ENCODE results near the gene WDR11. TPM values are rescaled to one million over a fixed set of nuclear protein-coding genes. Genes with fewer than 3 reads are reported as not detected.

Gene WDR11
- total and polyA plus RNA-seq, 9 of the 15 experiments (the other 6 are each of a cell fraction or from before 2014, with no cell fraction given) = 12.4 to 50.7 (median 23.6) TPM

GRCh38 chr10:120819366-120819765 is 31.8 kb upstream of the WDR11 start:
- no peak overlapping the region for H3K4me2 ChIP-seq (ENCODE audit: insufficient read depth, low read length)
- H3K79me2 ChIP-seq (ENCODE audit: control insufficient read depth, insufficient read depth, low read length) = no peaks in the 10 kb centered on the region
- DNase-seq (ENCODE audit: extremely low read depth in 1 of 4, low spot score in 3 of 4) (no peak), ATAC-seq (no peak), FAIRE-seq (no peak)
- H3K4me3 ChIP-seq = no peak overlapping the region
- no peaks in the 10 kb centered on the region for H3K36me3 ChIP-seq (ENCODE audit: control insufficient read depth, insufficient read depth, low read length)
- 1% methylated on average over 6 of the region's 6 CpGs for WGBS (ENCODE audit: insufficient coverage, low coverage, missing lambda C conversion rate)
- intact Hi-C loops (cut with micrococcal nuclease) (no loop called here), in situ Hi-C loops (cut with MboI) (no loop called here)
- H3K9me3 ChIP-seq (replicated peaks; ENCODE audit: control insufficient read depth, insufficient read depth, low read depth, low read length) = no peaks in the 10 kb centered on the region
- H2AFZ ChIP-seq (ENCODE audit: low read depth, low read length) = no peak overlapping the region
- ChIA-PET CTCF (ENCODE audit: low intra/inter-chr PET ratio) (no interaction called here), POLR2A (no interaction called here)
- H4K20me1 ChIP-seq (replicated peaks; ENCODE audit: control insufficient read depth, insufficient read depth, low read length) = no peaks in the 10 kb centered on the region
- peaks cover 0 to 4% of the 10 kb centered on the region in 2 experiments; a peak in 2 of 5 replicates for H3K27me3 ChIP-seq (ENCODE audit: control insufficient read depth in 2 of 2, insufficient read depth in 2 of 2, low read length in 2 of 2)
- no peaks in the 10 kb centered on the region for H3K4me1 ChIP-seq (replicated peaks in 1 of 2; ENCODE audit: control insufficient read depth in 2 of 2, insufficient read depth in 2 of 2, low read length in 2 of 2)
- no TSS peak for BruUV-seq (replicated peaks)
- H3K27ac ChIP-seq (ENCODE audit: extremely low read depth, low read depth, low read length) = no peak overlapping the region
- TF ChIP-seq ZNF445 (CRISPR knock-in tag; IDR thresholded peaks at IDR 0.05; ENCODE audit: low read depth) (no peak), ZNF75A (CRISPR knock-in tag; IDR thresholded peaks at IDR 0.05) (no peak), EP400 (IDR thresholded peaks at IDR 0.05) (no peak), ETV6 (IDR thresholded peaks at IDR 0.05; ENCODE audit: borderline replicate concordance in 1 of 2, low read depth in 2 of 2, low read length in 1 of 2) (no peak), ETV6 (CRISPR knock-in tag; IDR thresholded peaks at IDR 0.05; ENCODE audit: borderline replicate concordance) (no peak), NONO (IDR thresholded peaks at IDR 0.05; ENCODE audit: low read depth in 2 of 2, low read length in 1 of 2) (no peak), RBM15 (IDR thresholded peaks at IDR 0.05; ENCODE audit: insufficient read depth, low read length) (no peak), SIX5 (IDR thresholded peaks at IDR 0.05; ENCODE audit: borderline replicate concordance in 1 of 2, insufficient read depth in 1 of 2, low read depth in 1 of 2, low read length in 2 of 2) (no peak), POLR2AphosphoS5 (IDR thresholded peaks at IDR 0.05; ENCODE audit: control insufficient read depth, insufficient read depth, low read depth, low read length) (no peak), ZFP30 (CRISPR knock-in tag; IDR thresholded peaks at IDR 0.05; ENCODE audit: borderline replicate concordance) (no peak), ARID3B (CRISPR knock-in tag; IDR thresholded peaks at IDR 0.05; ENCODE audit: borderline replicate concordance) (no peak), HSF4 (CRISPR knock-in tag; IDR thresholded peaks at IDR 0.05; ENCODE audit: borderline replicate concordance) (no peak), TBP (optimal IDR thresholded peaks at IDR 0.05; ENCODE audit: low read depth, low read length) (no peak), ZNF764 (CRISPR knock-in tag; IDR thresholded peaks at IDR 0.05; ENCODE audit: low read depth) (no peak), CBX2 (IDR thresholded peaks at IDR 0.05; ENCODE audit: insufficient read depth, low read length, poor library complexity, severe bottlenecking) (no peak)
- TF ChIP-seq, protein P1, sequence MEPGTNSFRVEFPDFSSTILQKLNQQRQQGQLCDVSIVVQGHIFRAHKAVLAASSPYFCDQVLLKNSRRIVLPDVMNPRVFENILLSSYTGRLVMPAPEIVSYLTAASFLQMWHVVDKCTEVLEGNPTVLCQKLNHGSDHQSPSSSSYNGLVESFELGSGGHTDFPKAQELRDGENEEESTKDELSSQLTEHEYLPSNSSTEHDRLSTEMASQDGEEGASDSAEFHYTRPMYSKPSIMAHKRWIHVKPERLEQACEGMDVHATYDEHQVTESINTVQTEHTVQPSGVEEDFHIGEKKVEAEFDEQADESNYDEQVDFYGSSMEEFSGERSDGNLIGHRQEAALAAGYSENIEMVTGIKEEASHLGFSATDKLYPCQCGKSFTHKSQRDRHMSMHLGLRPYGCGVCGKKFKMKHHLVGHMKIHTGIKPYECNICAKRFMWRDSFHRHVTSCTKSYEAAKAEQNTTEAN (CRISPR knock-in tag; IDR thresholded peaks at IDR 0.05) = no peak
- TF ChIP-seq, protein P2, sequence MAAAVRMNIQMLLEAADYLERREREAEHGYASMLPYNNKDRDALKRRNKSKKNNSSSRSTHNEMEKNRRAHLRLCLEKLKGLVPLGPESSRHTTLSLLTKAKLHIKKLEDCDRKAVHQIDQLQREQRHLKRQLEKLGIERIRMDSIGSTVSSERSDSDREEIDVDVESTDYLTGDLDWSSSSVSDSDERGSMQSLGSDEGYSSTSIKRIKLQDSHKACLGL (CRISPR knock-in tag; IDR thresholded peaks at IDR 0.05; ENCODE audit: borderline replicate concordance, poor library complexity, severe bottlenecking) = no peak
- TF ChIP-seq, protein P3, sequence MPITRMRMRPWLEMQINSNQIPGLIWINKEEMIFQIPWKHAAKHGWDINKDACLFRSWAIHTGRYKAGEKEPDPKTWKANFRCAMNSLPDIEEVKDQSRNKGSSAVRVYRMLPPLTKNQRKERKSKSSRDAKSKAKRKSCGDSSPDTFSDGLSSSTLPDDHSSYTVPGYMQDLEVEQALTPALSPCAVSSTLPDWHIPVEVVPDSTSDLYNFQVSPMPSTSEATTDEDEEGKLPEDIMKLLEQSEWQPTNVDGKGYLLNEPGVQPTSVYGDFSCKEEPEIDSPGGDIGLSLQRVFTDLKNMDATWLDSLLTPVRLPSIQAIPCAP (CRISPR knock-in tag; IDR thresholded peaks at IDR 0.05; ENCODE audit: borderline replicate concordance) = no peak
- no peak overlapping the region for H3K9ac ChIP-seq (ENCODE audit: insufficient read depth in 1 of 2, low read depth in 2 of 2, low read length in 2 of 2)
- H3K9me1 ChIP-seq (ENCODE audit: control insufficient read depth, insufficient read depth, low read length) = no peaks in the 10 kb centered on the region

Data from K562 (cell line).